ENCODE results near the gene CACHD1. TPM values are rescaled to one million over a fixed set of nuclear protein-coding genes. Genes with fewer than 3 reads are reported as not detected.
A peak's percentile ranks its signal among the peaks of the same experiment; 100 is the strongest.

The CACHD1 gene
- total and polyA plus RNA-seq, 2 of the 4 experiments (the other 2 are of a cell fraction) = 2.9 to 5.9 TPM

- Histone ChIP-seq H4K20me1 (ENCODE audit: insufficient read depth, low read length) (no peaks in the 10 kb centered on the region), H4K8ac (ENCODE audit: low read depth in 2 of 2, low read length in 2 of 2) (no peak overlapping the region), H3K9ac (ENCODE audit: low read depth, low read length) (no peak overlapping the region), H3K27ac (ENCODE audit: insufficient read depth, low read length) (no peak overlapping the region), H2AK5ac (ENCODE audit: low read depth, low read length) (no peak overlapping the region), H3K9me1 (ENCODE audit: insufficient read depth, low read length) (no peaks in the 10 kb centered on the region), H2BK120ac (ENCODE audit: low read depth, low read length) (no peak overlapping the region), H3K14ac (replicated peaks; ENCODE audit: low read depth, low read length) (no peak overlapping the region), H3K56ac (ENCODE audit: extremely low read depth, insufficient read depth, low read length) (no peak overlapping the region), H3K27me3 (ENCODE audit: control insufficient read depth, insufficient read depth, low read length) (no peaks in the 10 kb centered on the region), H3K4ac (ENCODE audit: low read depth, low read length) (no peak overlapping the region), H2AFZ (replicated peaks; ENCODE audit: low read length, poor library complexity) (no peak overlapping the region), H2AK9ac (replicated peaks; ENCODE audit: low read depth, low read length, poor library complexity) (no peak overlapping the region), H2BK20ac (ENCODE audit: low read depth, low read length) (no peak overlapping the region), H3K36me3 (ENCODE audit: control insufficient read depth, insufficient read depth, low read length) (no peaks in the 10 kb centered on the region), H3K4me3 (ENCODE audit: insufficient read depth, low read depth, low read length) (no peak overlapping the region), H4K5ac (ENCODE audit: low read depth, low read length) (no peak overlapping the region), H3K4me1 (ENCODE audit: control insufficient read depth, insufficient read depth, low read length) (no peaks in the 10 kb centered on the region), H4K91ac (ENCODE audit: insufficient read depth, low read depth, low read length) (no peak overlapping the region), H3K23ac (ENCODE audit: low read depth, low read length) (no peak overlapping the region), H3K4me2 (ENCODE audit: low read depth, low read length) (no peak overlapping the region), H2BK15ac (ENCODE audit: low read depth, low read length) (no peak overlapping the region), H3K18ac (ENCODE audit: low read depth, low read length) (no peak overlapping the region), H3K79me1 (ENCODE audit: low read depth in 1 of 2, low read length in 2 of 2) (no peaks in the 10 kb centered on the region), H3K9me3 (ENCODE audit: control insufficient read depth, insufficient read depth, low read length) (no peaks in the 10 kb centered on the region), H2BK5ac (ENCODE audit: low read depth, low read length, poor library complexity, severe bottlenecking) (no peak overlapping the region)
- DNase-seq (no peak), ATAC-seq (ENCODE audit: low read depth) (no peak)
- in situ Hi-C loops (cut with MboI; ENCODE audit: low sequenced_read_pairs) = no loop called here
- TF ChIP-seq CTCF (conservative IDR thresholded peaks at IDR 0.05; ENCODE audit: low read depth, low read length) = 0 out of 2 replicates have a peak, but pooled peaks have one; percentile 15
- peak; percentile 19; the same call in 1 of the 2 replicates for TF ChIP-seq RAD21 (IDR thresholded peaks at IDR 0.05; ENCODE audit: low read length)
- no peak for TF ChIP-seq CEBPB (IDR thresholded peaks at IDR 0.05; ENCODE audit: low read depth, low read length)
- ChIA-PET CTCF (interaction anchor here (1.5 kb wide), 1 partner anchor 18 kb away, joined by 3 read pairs; no protein-coding TSS in a partner anchor), POLR2A (ENCODE audit: unreplicated experiment) (no interaction called here)
- dilution Hi-C loops (cut with HindIII; ENCODE audit: low sequenced_read_pairs, unreplicated experiment) = no loop called here
- no TSS peak for BruUV-seq (replicated peaks)
- intact Hi-C loops (cut with micrococcal nuclease) = no loop called here
- no CpG with 5 or more reads among the region's 1 CpG for WGBS, 2 experiments (ENCODE audit: extremely low coverage in 2 of 2, insufficient read length in 1 of 2)
Measured at GRCh38 chr1:64584479-64584878, 114.5 kb downstream of the CACHD1 start.
